ENCODE data around the gene ITLN2. TPM values are rescaled to one million over a fixed set of nuclear protein-coding genes. Genes with fewer than 3 reads are reported as not detected.
"Not testable (repeated sequence)": the region's sequence is repeated elsewhere in the genome, so short reads cannot be mapped to it uniquely, and the experiment has no call there.

The ITLN2 gene
- total RNA-seq, 1 donor from 2014 or later = 0.35 TPM

GRCh38 chr1:160924791-160925651 lies 29.6 kb downstream of the ITLN2 start:
- peaks cover 10% of the 10 kb centered on the region for H3K27me3 Mint-ChIP-seq (ENCODE audit: low read depth)
- no peak for DNase-seq (ENCODE audit: low read depth, low spot score)
- H3K4me3 Mint-ChIP-seq = no peak overlapping the region
- peaks cover 3% of the 10 kb centered on the region for H3K9me3 Mint-ChIP-seq
- H3K4me1 Mint-ChIP-seq = no peaks in the 10 kb centered on the region
- no peaks in the 10 kb centered on the region for H3K36me3 Mint-ChIP-seq (ENCODE audit: low read depth)
- H3K27ac Mint-ChIP-seq (ENCODE audit: unreplicated experiment) = no peak overlapping the region
- no peak for TF ChIP-seq CTCF (conservative IDR thresholded peaks at IDR 0.05)

DNA sequence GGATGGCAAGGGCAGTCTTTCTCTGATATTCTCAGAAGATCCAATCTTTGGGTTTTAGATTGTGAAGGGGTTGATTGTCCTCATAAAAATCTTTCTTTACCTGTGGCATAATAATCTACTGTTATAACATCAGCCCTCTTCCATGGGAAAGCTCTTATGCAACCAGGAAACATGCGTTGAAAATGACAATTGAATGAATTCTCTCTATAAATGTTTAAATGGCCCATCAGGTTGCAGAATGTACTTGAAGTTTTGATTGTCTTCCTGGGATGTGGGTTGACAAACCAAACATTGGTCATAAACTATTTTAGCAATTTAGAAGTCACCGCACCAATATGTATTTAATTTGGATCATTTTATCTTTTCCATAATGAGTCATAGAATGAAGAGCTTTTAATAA lies 37.9 kb downstream of the ITLN2 start:
- Mint-ChIP-seq H3K27ac (ENCODE audit: unreplicated experiment) (no peak overlapping the region), H3K4me1 (no peaks in the 10 kb centered on the region), H3K4me3 (no peak overlapping the region), H3K27me3 (ENCODE audit: low read depth) (peaks cover 25% of the 10 kb centered on the region), H3K9me3 (peaks cover 4% of the 10 kb centered on the region), H3K36me3 (ENCODE audit: low read depth) (no peaks in the 10 kb centered on the region)
- TF ChIP-seq CTCF (conservative IDR thresholded peaks at IDR 0.05) = no peak
- no peak for DNase-seq (ENCODE audit: low read depth, low spot score)

- H3K27me3 Mint-ChIP-seq (ENCODE audit: low read depth) = peaks cover 14% of the 10 kb centered on the region
- not testable (repeated sequence) for H3K9me3 Mint-ChIP-seq; H3K4me1 Mint-ChIP-seq; H3K36me3 Mint-ChIP-seq (ENCODE audit: low read depth); H3K27ac Mint-ChIP-seq (ENCODE audit: unreplicated experiment); H3K4me3 Mint-ChIP-seq; DNase-seq (ENCODE audit: low read depth, low spot score)
Observed at GRCh38 chr1:160913229-160913628, 41.4 kb downstream of the ITLN2 start.

DNA sequence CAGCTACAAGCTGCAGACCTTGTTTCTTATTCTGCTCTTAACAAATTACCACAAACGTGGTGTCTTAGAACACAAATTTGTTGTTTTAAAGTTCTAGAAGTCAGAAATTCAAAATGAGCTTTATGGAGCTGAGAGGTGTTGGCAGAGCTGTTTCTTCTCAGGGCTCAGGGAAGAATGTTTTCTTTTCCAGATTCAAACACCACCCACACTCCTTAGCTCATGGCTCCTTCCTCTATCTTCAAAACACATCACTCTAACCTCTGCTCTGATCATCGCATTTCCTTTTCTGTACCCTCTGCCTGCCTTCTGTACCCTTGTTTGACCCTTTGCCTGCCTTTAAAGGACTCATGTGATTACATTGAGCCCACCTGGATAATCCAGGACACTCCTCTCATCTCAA lies 42.7 kb downstream of the ITLN2 start:
- H3K36me3 Mint-ChIP-seq (ENCODE audit: low read depth) = no peaks in the 10 kb centered on the region
- no peak for DNase-seq (ENCODE audit: low read depth, low spot score)
- H3K27ac Mint-ChIP-seq (ENCODE audit: unreplicated experiment) = no peak overlapping the region
- TF ChIP-seq CTCF (conservative IDR thresholded peaks at IDR 0.05) = no peak
- peaks cover 11% of the 10 kb centered on the region for H3K27me3 Mint-ChIP-seq (ENCODE audit: low read depth)
- H3K4me1 Mint-ChIP-seq = no peaks in the 10 kb centered on the region
- no peak overlapping the region for H3K4me3 Mint-ChIP-seq
- no peaks in the 10 kb centered on the region for H3K9me3 Mint-ChIP-seq

DNA sequence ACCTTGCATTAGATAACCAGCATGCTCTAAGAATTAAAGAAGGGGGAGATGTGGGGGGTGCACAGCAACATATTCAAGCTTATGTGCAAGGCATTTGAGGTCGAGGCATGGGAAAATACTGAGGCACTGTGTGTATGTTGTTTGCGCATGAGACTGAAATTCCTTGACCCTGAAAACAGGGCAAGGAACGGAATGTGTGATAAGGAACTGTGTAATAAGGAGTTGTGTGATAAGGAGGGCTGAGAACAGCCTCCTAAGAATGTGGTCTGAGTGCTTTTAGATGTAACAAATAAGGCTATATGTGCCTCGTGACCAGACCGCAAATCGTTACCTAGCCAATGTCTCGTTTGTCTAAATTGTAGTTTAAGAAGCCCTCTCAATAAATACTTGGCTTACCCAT lies 43.2 kb downstream of the ITLN2 start:
- TF ChIP-seq CTCF (conservative IDR thresholded peaks at IDR 0.05) = no peak
- Mint-ChIP-seq H3K27me3 (ENCODE audit: low read depth) (peaks cover 6% of the 10 kb centered on the region), H3K36me3 (ENCODE audit: low read depth) (no peaks in the 10 kb centered on the region), H3K4me1 (no peaks in the 10 kb centered on the region), H3K27ac (ENCODE audit: unreplicated experiment) (no peak overlapping the region), H3K4me3 (no peak overlapping the region), H3K9me3 (no peaks in the 10 kb centered on the region)
- no peak for DNase-seq (ENCODE audit: low read depth, low spot score)

DNA sequence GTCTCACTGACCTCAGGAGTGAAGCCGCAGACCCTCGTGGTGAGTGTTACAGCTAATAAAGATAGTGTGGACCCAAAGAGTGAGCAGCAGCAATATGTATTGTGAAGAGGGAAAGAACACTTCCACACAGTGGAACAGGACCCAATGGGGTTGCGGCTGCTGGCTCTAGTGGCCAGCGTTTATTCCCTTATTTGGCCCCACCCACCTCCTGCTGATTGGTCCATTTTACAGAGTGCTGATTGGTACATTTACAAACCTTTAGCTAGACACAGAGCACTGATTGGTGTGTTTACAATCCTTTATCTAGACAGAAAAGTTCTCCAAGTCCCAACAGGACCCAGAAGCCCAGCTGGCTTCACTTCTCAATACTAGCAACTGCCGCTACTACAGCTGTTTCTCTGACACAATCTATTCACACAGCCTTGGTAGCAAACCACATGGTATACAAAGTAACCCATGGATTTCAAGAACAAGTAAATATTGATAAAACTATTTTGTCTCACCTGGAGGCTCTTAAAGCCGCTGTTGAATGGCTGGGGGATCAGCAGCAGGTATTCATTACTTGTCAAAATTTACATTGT lies 44.3 kb downstream of the ITLN2 start:
- no peak overlapping the region for H3K27ac Mint-ChIP-seq (ENCODE audit: unreplicated experiment)

More for the DNA sequence above, 44.3 kb downstream of the ITLN2 start:
- TF ChIP-seq CTCF (conservative IDR thresholded peaks at IDR 0.05) = no peak
- H3K4me3 Mint-ChIP-seq = no peak overlapping the region
- no peak for DNase-seq (ENCODE audit: low read depth, low spot score)
- no peaks in the 10 kb centered on the region for H3K4me1 Mint-ChIP-seq
- peaks cover 2% of the 10 kb centered on the region for H3K27me3 Mint-ChIP-seq (ENCODE audit: low read depth)
- H3K9me3 Mint-ChIP-seq = no peaks in the 10 kb centered on the region
- no peaks in the 10 kb centered on the region for H3K36me3 Mint-ChIP-seq (ENCODE audit: low read depth)

Data from neural crest cell (in vitro differentiated cells).